Measurements from ENCODE around the gene ZMIZ1.

The ZMIZ1 gene

GRCh38 chr10:79068562-79069324 is at the start of gene ZMIZ1:
Gene ZMIZ1 (plus strand): TSS chr10:79068966. CDS start chr10:79201633, 132,667 bp downstream.
- DNase-seq = peak; percentile 96

- no peak for DNase-seq
Measured at GRCh38 chr10:79019441-79020014, 49.2 kb upstream of the ZMIZ1 start.

- peak; percentile 77 for DNase-seq
Measured at GRCh38 chr10:79020015-79020491, 48.7 kb upstream of the ZMIZ1 start.

GRCh38 chr10:79020605-79021004 is 48.2 kb upstream of the ZMIZ1 start:
- DNase-seq = no peak

GRCh38 chr10:79021331-79021907 is 47.3 kb upstream of the ZMIZ1 start:
- no peak for DNase-seq

GRCh38 chr10:79021948-79022499 is 46.7 kb upstream of the ZMIZ1 start:
- no peak for DNase-seq

- DNase-seq = peak; percentile 69
Measured at GRCh38 chr10:79022565-79023230, 46.1 kb upstream of the ZMIZ1 start.

- no peak for DNase-seq
Measured at GRCh38 chr10:79023240-79024162, 45.3 kb upstream of the ZMIZ1 start.

- no peak for DNase-seq
Measured at GRCh38 chr10:79024296-79024695, 44.5 kb upstream of the ZMIZ1 start.

GRCh38 chr10:79024720-79025198 is 44.0 kb upstream of the ZMIZ1 start:
- no peak for DNase-seq

GRCh38 chr10:79025199-79025832 is 43.5 kb upstream of the ZMIZ1 start:
- no peak for DNase-seq

GRCh38 chr10:79026341-79026761 is 42.4 kb upstream of the ZMIZ1 start:
- no peak for DNase-seq

GRCh38 chr10:79026806-79027146 is 42.0 kb upstream of the ZMIZ1 start:
- DNase-seq = no peak

- DNase-seq = no peak
Measured at GRCh38 chr10:79027147-79028055, 41.4 kb upstream of the ZMIZ1 start.

- DNase-seq = no peak
Measured at GRCh38 chr10:79028056-79028430, 40.7 kb upstream of the ZMIZ1 start.

GRCh38 chr10:79028451-79029010 is 40.2 kb upstream of the ZMIZ1 start:
- no peak for DNase-seq

- no peak for DNase-seq
Measured at GRCh38 chr10:79029478-79030390, 39.0 kb upstream of the ZMIZ1 start.

- DNase-seq = no peak
Measured at GRCh38 chr10:79030705-79031104, 38.1 kb upstream of the ZMIZ1 start.

GRCh38 chr10:79031723-79032122 is 37.0 kb upstream of the ZMIZ1 start:
- DNase-seq = no peak
